Upper lobe of left lung (tissue), 6 donors: Measurements from ENCODE around the gene TBL2. TPM values are rescaled to one million over a fixed set of nuclear protein-coding genes. Genes with fewer than 3 reads are reported as not detected.
"Not testable (repeated sequence)": the region's sequence is repeated elsewhere in the genome, so short reads cannot be mapped to it uniquely, and the experiment has no call there.

Experiments
- ATAC-seq, 2 donors: fragments of 200-7000 bp; cut with Tn5 transposase; one replicate each; pipeline ENCODE4 v1.9.1; 2022; ENCODE audit warnings: mild to moderate bottlenecking in 2 of 2, moderate library complexity in 2 of 2; ENCODE audit not compliant: low FRiP score in 2 of 2
- DNase-seq, 2 donors: peaks; one replicate each; pipeline ENCODE4 v3.0.0-alpha.2; 2019 to 2020
- H3K27ac ChIP-seq, 4 donors: fragments of 200-600 bp; sonication (generic); one replicate each; pipeline ENCODE4 v1.5.1; 2016 to 2019
- H3K27me3 ChIP-seq, 4 donors: fragments of 200-600 bp; sonication (generic); one replicate each; pipeline ENCODE4 v1.5.1; 2017 to 2019
- H3K36me3 ChIP-seq, 4 donors: fragments of 200-600 bp; sonication (generic); one replicate each; pipeline ENCODE4 v1.5.1; 2016 to 2019
- H3K4me1 ChIP-seq, 4 donors: fragments of 200-600 bp; sonication (generic); one replicate each; pipeline ENCODE4 v1.5.1; 2018 to 2019
- H3K4me3 ChIP-seq, 4 donors: fragments of 200-600 bp; sonication (generic); one replicate each; pipeline ENCODE4 v1.5.1; 2017 to 2019; ENCODE audit warnings: mild to moderate bottlenecking in 2 of 4, moderate library complexity in 1 of 4
- H3K9me3 ChIP-seq, 4 donors: fragments of 200-600 bp; sonication (generic); one replicate each; pipeline ENCODE4 v1.5.1; 2018 to 2019
- EP300 ChIP-seq, 4 donors: sonication (generic); formaldehyde crosslinking; IDR thresholded peaks; one replicate each; pipeline ENCODE4 v1.5.1; 2017; ENCODE audit warnings: antibody characterized with exemption in 4 of 4, control low read depth in 2 of 4
- POLR2A ChIP-seq, 4 donors: fragments of 450-650 bp; IDR thresholded peaks; one replicate each; pipeline ENCODE4 v1.5.1; 2016 to 2017; ENCODE audit warnings: antibody characterized with exemption in 4 of 4, mild to moderate bottlenecking in 2 of 4
- POLR2AphosphoS5 ChIP-seq, 2 donors: sonication (generic); formaldehyde crosslinking; IDR thresholded peaks; one replicate each; pipeline ENCODE4 v1.5.1; 2017; ENCODE audit warnings: antibody characterized with exemption in 2 of 2
- WGBS, 2 donors: methylation state at CpG; one replicate each; pipeline ENCODE4 v1.1.5; 2017 to 2018; 5-methylcytosine and 5-hydroxymethylcytosine counted together
- total RNA-seq, 6 donors: library from RNA; depleted of rRNA in 4 of 6; stranded (reverse); fragments of >200 nt in 4 of 6; gene quantifications; one replicate each; pipeline versions ENCODE4 v1.1.0 to v1.2.1, GENCODE V29; 2016 to 2021
- TF ChIP-seq, protein P1 (sequence below), 6 experiments: fragments of 450-650 bp in 4 of 6; fragments of 200-600 bp in 2 of 6; sonication (generic) in 2 of 6; IDR thresholded peaks; one replicate each; pipeline ENCODE4 v1.5.1; 2016 to 2019; ENCODE audit warnings: antibody characterized with exemption in 6 of 6
- donor health status: DM: no; HTN: no; CAD: no; lungs with moderate emphysema.
- donor health status: DM: no; HTN: yes; CAD: no; lungs with severe emphysema.

TBL2 gene
- total RNA-seq, 6 donors from 2014 or later: 15.7 to 52.9 (median 30.7) TPM

DNA sequence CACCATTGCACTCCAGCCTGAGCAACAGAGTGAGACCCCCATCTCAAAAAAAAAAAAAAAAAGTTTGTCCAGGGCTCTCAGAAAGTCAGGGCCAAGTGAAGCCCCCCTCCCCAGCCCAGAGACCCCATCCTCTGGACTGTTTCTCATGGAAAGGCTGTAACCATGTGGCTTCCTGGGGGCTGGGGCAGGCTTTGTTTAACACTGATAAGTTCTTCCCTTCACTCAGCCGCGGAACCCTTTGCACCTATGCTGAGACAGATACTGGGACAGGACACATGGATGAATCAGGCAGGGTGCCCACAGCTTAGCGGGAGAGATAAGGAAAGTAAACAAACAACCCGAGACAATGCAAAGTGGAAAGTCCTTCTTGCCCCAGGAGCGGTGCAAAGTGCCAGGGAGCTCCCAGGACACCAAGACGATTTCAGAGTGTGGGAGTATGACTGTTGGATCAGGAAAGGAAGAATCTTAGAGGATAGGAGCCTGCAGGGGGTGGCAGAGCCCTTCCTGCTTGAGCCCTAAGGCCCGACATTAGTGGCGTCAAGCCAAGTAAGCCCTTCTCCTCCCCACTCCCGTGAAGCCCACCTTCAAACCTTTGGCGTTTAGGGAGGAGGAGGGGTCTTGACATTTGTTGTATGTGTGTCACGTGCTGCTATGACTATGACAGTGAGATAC lies 34.4 kb upstream of the TBL2 start:
- WGBS, 2 donors: 10 to 16% methylated on average over 8 to 11 of the region's 11 CpGs
- TF ChIP-seq EP300 (IDR thresholded peaks at IDR 0.05): no peak
- no peak for TF ChIP-seq POLR2AphosphoS5 (IDR thresholded peaks at IDR 0.05)
- TF ChIP-seq, protein P1, sequence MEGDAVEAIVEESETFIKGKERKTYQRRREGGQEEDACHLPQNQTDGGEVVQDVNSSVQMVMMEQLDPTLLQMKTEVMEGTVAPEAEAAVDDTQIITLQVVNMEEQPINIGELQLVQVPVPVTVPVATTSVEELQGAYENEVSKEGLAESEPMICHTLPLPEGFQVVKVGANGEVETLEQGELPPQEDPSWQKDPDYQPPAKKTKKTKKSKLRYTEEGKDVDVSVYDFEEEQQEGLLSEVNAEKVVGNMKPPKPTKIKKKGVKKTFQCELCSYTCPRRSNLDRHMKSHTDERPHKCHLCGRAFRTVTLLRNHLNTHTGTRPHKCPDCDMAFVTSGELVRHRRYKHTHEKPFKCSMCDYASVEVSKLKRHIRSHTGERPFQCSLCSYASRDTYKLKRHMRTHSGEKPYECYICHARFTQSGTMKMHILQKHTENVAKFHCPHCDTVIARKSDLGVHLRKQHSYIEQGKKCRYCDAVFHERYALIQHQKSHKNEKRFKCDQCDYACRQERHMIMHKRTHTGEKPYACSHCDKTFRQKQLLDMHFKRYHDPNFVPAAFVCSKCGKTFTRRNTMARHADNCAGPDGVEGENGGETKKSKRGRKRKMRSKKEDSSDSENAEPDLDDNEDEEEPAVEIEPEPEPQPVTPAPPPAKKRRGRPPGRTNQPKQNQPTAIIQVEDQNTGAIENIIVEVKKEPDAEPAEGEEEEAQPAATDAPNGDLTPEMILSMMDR (IDR thresholded peaks at IDR 0.05): no peak
- no peak for TF ChIP-seq POLR2A (IDR thresholded peaks at IDR 0.05)

DNA sequence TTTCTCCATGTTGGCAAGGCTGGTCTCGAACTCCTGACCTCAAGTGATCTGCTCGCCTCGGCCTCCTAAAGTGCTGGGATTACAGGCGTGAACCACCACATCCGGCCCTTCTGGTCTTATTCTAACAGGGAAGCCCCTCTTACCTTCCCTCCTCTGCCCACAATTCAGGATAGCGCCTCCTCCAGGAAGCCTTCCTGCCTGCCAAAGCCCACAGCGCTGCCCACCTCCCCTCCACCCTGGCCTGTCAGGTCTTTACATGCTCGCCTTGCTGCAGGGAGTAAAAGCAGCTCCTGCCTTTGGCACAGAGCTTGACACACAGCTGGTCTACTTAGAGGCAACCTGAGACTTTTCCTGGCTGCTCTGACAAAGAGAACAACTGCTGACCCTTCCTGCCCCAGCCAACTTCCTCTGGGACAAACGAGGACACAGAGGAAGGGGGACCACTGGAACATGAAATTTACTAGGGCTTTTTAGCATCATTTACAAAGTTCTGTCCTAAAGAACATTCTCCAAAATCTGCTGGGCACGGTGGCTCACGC lies 32.7 kb upstream of the TBL2 start:
- ATAC-seq: no peak
- H3K4me1 ChIP-seq: peaks cover 3 to 13% (median 6%) of the 10 kb centered on the region in 4 donors
- H3K36me3 ChIP-seq: no peaks in the 10 kb centered on the region
- 76 to 84% methylated on average over 8 to 11 of the region's 11 CpGs for WGBS, 2 donors
- H3K27me3 ChIP-seq: peaks cover 0 to 5% (median 0%) of the 10 kb centered on the region in 4 donors
- no peak for TF ChIP-seq POLR2AphosphoS5 (IDR thresholded peaks at IDR 0.05)
- TF ChIP-seq EP300 (IDR thresholded peaks at IDR 0.05): no peak
- no peak for TF ChIP-seq POLR2A (IDR thresholded peaks at IDR 0.05)
- TF ChIP-seq, protein P1 (IDR thresholded peaks at IDR 0.05): no peak
- no peak overlapping the region for H3K27ac ChIP-seq
- DNase-seq: no peak
- H3K4me3 ChIP-seq: no peak overlapping the region
- H3K9me3 ChIP-seq: no peaks in the 10 kb centered on the region

More for the DNA sequence above, 34.4 kb upstream of the TBL2 start:
- ATAC-seq: peak in 1 of 2 donors; percentile 61
- Histone ChIP-seq H3K27ac (no peak overlapping the region), H3K4me3 (no peak overlapping the region), H3K27me3 (no peaks in the 10 kb centered on the region), H3K36me3 (no peaks in the 10 kb centered on the region), H3K9me3 (no peaks in the 10 kb centered on the region), H3K4me1 (peaks cover 0 to 6% (median 0%) of the 10 kb centered on the region in 4 donors)
- no peak for DNase-seq

DNA sequence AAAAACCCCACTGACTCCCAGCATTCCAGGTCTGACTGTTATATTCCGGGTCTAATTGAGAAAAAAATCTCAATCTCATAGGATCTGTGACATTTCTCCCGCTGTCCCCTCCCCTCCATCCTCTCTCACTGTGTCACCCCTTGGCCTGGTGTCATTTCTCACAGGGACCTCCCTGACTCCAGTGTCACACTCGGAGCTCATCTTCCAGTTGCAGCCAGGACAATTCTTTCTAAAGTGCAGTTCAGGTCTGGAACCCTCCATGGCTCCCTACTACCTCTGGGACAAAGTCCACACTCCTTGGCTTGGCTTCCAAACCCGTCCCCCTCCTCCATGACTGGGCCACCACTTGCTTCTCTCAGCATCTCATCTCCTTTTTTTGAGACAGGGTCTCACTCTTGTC lies 31.7 kb upstream of the TBL2 start:
- DNase-seq (no peak), ATAC-seq (no peak)
- Histone ChIP-seq H3K27ac (no peak overlapping the region), H3K4me3 (no peak overlapping the region), H3K27me3 (peaks cover 0 to 5% (median 0%) of the 10 kb centered on the region in 4 donors), H3K4me1 (peaks cover 3 to 13% (median 6%) of the 10 kb centered on the region in 4 donors), H3K9me3 (no peaks in the 10 kb centered on the region), H3K36me3 (no peaks in the 10 kb centered on the region)
- no peak for TF ChIP-seq POLR2AphosphoS5 (IDR thresholded peaks at IDR 0.05)
- 78 to 87% methylated on average over 4 of the region's 4 CpGs for WGBS, 2 donors

DNA sequence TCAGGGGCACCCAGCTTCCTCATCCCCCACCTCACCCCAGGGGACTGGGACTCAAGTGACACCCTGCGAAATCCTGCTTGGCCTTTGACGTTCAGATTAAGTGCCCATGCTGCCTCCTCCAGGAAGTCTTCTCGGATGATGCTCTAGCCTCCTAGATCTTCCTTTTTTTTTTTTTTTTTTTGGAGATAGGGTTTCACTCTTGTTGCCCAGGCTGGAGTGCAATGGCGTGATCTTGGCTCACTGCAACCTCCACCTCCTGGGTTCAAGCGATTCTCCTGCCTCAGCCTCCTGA lies 29.3 kb upstream of the TBL2 start:
- DNase-seq, H3K4me1 ChIP-seq, H3K9me3 ChIP-seq, H3K27ac ChIP-seq, H3K36me3 ChIP-seq, H3K27me3 ChIP-seq, H3K4me3 ChIP-seq: not testable (repeated sequence)
- 58 to 62% methylated on average over 5 of the region's 5 CpGs for WGBS, 2 donors
- peak in 1 of 2 donors; percentile 11 for ATAC-seq

DNA sequence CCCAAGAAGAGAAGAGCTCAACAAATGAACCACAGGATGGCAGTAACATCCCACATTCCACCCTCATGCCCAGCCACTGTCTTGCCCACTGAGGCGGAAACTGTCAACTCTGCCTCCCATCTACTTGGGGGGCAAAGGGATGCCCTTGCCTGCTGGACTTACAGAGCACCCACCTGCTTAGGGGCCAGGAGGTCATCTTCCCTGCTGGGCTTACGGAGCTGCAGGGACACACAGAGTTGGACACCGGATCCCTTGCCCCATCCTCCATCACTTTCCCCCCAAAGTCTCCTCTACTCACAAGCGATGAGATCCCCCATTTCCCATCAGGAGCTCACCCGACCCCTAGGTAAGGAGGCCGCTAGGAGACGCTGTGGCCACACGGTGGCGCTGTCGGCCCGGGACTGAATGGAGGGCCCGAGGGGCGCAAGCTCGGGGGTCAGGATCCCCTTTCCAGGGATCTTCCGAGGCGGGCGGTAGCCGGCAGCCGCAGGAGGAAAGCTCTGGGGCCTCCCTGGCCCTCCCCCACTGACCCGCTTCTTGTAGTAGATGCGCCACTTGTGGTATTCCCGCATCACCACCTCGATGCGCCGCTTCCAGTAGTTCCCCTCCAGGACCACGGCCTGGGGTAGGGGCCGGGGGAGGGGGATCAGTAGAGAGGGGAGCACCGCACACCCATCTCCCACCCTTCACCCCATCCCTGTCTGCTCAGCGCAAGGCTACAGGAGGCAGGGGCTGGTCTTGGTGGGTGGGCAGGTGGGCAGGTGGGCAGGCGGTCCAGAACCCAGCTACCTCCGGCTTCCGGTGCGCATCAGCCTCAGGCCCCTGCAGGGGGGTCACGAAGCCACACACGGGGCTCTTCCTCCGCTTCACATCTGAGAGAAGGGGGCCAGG lies 28.7 kb upstream of the TBL2 start:
- H3K27me3 ChIP-seq: peaks cover 0 to 5% (median 0%) of the 10 kb centered on the region in 4 donors
- TF ChIP-seq POLR2A (IDR thresholded peaks at IDR 0.05): no peak
- no peak for TF ChIP-seq EP300 (IDR thresholded peaks at IDR 0.05)
- TF ChIP-seq, protein P1 (IDR thresholded peaks at IDR 0.05): peak; percentile 83 to 91 (median 87)
- 6 to 19% methylated on average over 3 to 36 of the region's 36 CpGs for WGBS, 2 donors
- peak; percentile 37 to 94 for DNase-seq
- no peaks in the 10 kb centered on the region for H3K36me3 ChIP-seq
- H3K4me1 ChIP-seq: peaks cover 3 to 7% (median 6%) of the 10 kb centered on the region in 4 donors
- H3K27ac ChIP-seq: no peak overlapping the region
- peak; percentile 51 to 81 for ATAC-seq
- no peaks in the 10 kb centered on the region for H3K9me3 ChIP-seq
- H3K4me3 ChIP-seq: no peak overlapping the region
